Glutamatergic neuron (in vitro differentiated cells): ENCODE results near the gene HELT. TPM values are rescaled to one million over a fixed set of nuclear protein-coding genes. Genes with fewer than 3 reads are reported as not detected.
"Not testable (repeated sequence)": the region's sequence is repeated elsewhere in the genome, so short reads cannot be mapped to it uniquely, and the experiment has no call there.

Experiments
- DNase-seq: peaks from one replicate; pipeline ENCODE4 v3.0.0; 2022
- H3K27ac Mint-ChIP-seq: one replicate; pipeline ENCODE4 v1.8.0; 2020; ENCODE audit warnings: mild to moderate bottlenecking, mixed read lengths, inconsistent platforms; ENCODE audit not compliant: unreplicated experiment
- H3K27me3 Mint-ChIP-seq: one replicate; pipeline ENCODE4 v1.8.0; 2020; ENCODE audit warnings: mild to moderate bottlenecking, moderate library complexity, mixed read lengths, inconsistent platforms; ENCODE audit not compliant: unreplicated experiment
- H3K36me3 Mint-ChIP-seq: one replicate; pipeline ENCODE4 v1.8.0; 2020; ENCODE audit warnings: mild to moderate bottlenecking, mixed read lengths, inconsistent platforms; ENCODE audit not compliant: unreplicated experiment
- H3K4me1 Mint-ChIP-seq: one replicate; pipeline ENCODE4 v1.8.0; 2020; ENCODE audit warnings: mild to moderate bottlenecking, low read depth, mixed read lengths, inconsistent platforms; ENCODE audit not compliant: unreplicated experiment
- H3K4me3 Mint-ChIP-seq: one replicate; pipeline ENCODE4 v1.8.0; 2020; ENCODE audit warnings: mild to moderate bottlenecking, mixed read lengths, inconsistent platforms; ENCODE audit not compliant: unreplicated experiment
- H3K9me3 Mint-ChIP-seq: one replicate; pipeline ENCODE4 v1.8.0; 2020; ENCODE audit warnings: mild to moderate bottlenecking, moderate library complexity, mixed read lengths, inconsistent platforms; ENCODE audit not compliant: unreplicated experiment
- CTCF ChIP-seq: fragments of 200-600 bp; sonication (generic); IDR thresholded peaks from one replicate; pipeline ENCODE4 v1.5.0; 2021; ENCODE audit not compliant: partially characterized antibody, unreplicated experiment
- total RNA-seq: library from RNA; stranded (reverse); fragmentation: NEBNext Ultra II Directional; extraction: Animal tissue kit (Norgen Biotek cat#: 25700); gene quantifications from one replicate; pipeline ENCODE4 v1.2.1, GENCODE V29; 2021; ENCODE audit not compliant: unreplicated experiment

Gene HELT
- total RNA-seq, 1 donor from 2014 or later, result not detected

GRCh38 chr4:184993247-184993646, 25.0 kb upstream of the HELT start:
- no peaks in the 10 kb centered on the region for H3K9me3 Mint-ChIP-seq
- no peaks in the 10 kb centered on the region for H3K4me1 Mint-ChIP-seq
- no peak overlapping the region for H3K27ac Mint-ChIP-seq
- no peak for DNase-seq
- no peaks in the 10 kb centered on the region for H3K36me3 Mint-ChIP-seq
- TF ChIP-seq CTCF, result no peak
- no peak overlapping the region for H3K4me3 Mint-ChIP-seq
- H3K27me3 Mint-ChIP-seq, result no peaks in the 10 kb centered on the region

- no peak for TF ChIP-seq CTCF
- H3K27me3 Mint-ChIP-seq, result no peaks in the 10 kb centered on the region
- H3K4me1 Mint-ChIP-seq, result no peaks in the 10 kb centered on the region
- DNase-seq, result no peak
- H3K9me3 Mint-ChIP-seq, result no peaks in the 10 kb centered on the region
- H3K27ac Mint-ChIP-seq, result no peak overlapping the region
- H3K4me3 Mint-ChIP-seq, result no peak overlapping the region
- H3K36me3 Mint-ChIP-seq, result no peaks in the 10 kb centered on the region
These were observed 24.2 kb upstream of the HELT start for GRCh38 chr4:184994010-184994622.

GRCh38 chr4:184994623-184995010, 23.7 kb upstream of the HELT start:
- Mint-ChIP-seq H3K36me3 (no peaks in the 10 kb centered on the region), H3K4me3 (no peak overlapping the region), H3K27ac (no peak overlapping the region), H3K27me3 (no peaks in the 10 kb centered on the region), H3K9me3 (no peaks in the 10 kb centered on the region), H3K4me1 (no peaks in the 10 kb centered on the region)
- no peak for DNase-seq
- TF ChIP-seq CTCF, result no peak

GRCh38 chr4:184997656-184998055, 20.6 kb upstream of the HELT start:
- not testable (repeated sequence) for H3K9me3 Mint-ChIP-seq, DNase-seq, H3K36me3 Mint-ChIP-seq, H3K4me1 Mint-ChIP-seq, H3K27me3 Mint-ChIP-seq, H3K4me3 Mint-ChIP-seq, H3K27ac Mint-ChIP-seq

- DNase-seq, result no peak
- H3K27ac Mint-ChIP-seq, result no peak overlapping the region
- H3K4me3 Mint-ChIP-seq, result no peak overlapping the region
- TF ChIP-seq CTCF, result no peak
- no peaks in the 10 kb centered on the region for H3K36me3 Mint-ChIP-seq
- H3K4me1 Mint-ChIP-seq, result peaks cover 2% of the 10 kb centered on the region
- peaks cover 9% of the 10 kb centered on the region for H3K27me3 Mint-ChIP-seq
- peaks cover 6% of the 10 kb centered on the region for H3K9me3 Mint-ChIP-seq
These were observed 15.5 kb upstream of the HELT start for GRCh38 chr4:185002784-185003183.
